ENCODE data around the gene PCNX2. TPM values are rescaled to one million over a fixed set of nuclear protein-coding genes. Genes with fewer than 3 reads are reported as not detected.

The PCNX2 gene
- total RNA-seq, 3 donors from 2014 or later (not counting 1 experiment from before 2014, with no cell fraction given): 12.9 to 25.8 (median 16.0) TPM

GRCh38 chr1:232939748-232940147 is 355.8 kb downstream of the PCNX2 start:
- no peak overlapping the region for H3K4me3 ChIP-seq (ENCODE audit: low read length)
- H3K9me3 Mint-ChIP-seq: no peaks in the 10 kb centered on the region
- no peak overlapping the region for H3K4me3 Mint-ChIP-seq
- H3K36me3 Mint-ChIP-seq: no peaks in the 10 kb centered on the region
- TF ChIP-seq, protein P1, sequence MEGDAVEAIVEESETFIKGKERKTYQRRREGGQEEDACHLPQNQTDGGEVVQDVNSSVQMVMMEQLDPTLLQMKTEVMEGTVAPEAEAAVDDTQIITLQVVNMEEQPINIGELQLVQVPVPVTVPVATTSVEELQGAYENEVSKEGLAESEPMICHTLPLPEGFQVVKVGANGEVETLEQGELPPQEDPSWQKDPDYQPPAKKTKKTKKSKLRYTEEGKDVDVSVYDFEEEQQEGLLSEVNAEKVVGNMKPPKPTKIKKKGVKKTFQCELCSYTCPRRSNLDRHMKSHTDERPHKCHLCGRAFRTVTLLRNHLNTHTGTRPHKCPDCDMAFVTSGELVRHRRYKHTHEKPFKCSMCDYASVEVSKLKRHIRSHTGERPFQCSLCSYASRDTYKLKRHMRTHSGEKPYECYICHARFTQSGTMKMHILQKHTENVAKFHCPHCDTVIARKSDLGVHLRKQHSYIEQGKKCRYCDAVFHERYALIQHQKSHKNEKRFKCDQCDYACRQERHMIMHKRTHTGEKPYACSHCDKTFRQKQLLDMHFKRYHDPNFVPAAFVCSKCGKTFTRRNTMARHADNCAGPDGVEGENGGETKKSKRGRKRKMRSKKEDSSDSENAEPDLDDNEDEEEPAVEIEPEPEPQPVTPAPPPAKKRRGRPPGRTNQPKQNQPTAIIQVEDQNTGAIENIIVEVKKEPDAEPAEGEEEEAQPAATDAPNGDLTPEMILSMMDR (IDR thresholded peaks at IDR 0.05): no peak
- H3K27me3 ChIP-seq (ENCODE audit: control insufficient read depth, insufficient read depth, low read length): no peaks in the 10 kb centered on the region
- H3K4me1 ChIP-seq (ENCODE audit: control insufficient read depth, insufficient read depth, low read length): peaks cover 11% of the 10 kb centered on the region
- H3K27me3 Mint-ChIP-seq (ENCODE audit: low read depth in 2 of 2): peaks cover 15 to 40% of the 10 kb centered on the region in 2 donors
- DNase-seq (no peak), ATAC-seq (no peak)
- no peak overlapping the region for H3K27ac ChIP-seq (ENCODE audit: low read length)
- WGBS (ENCODE audit: insufficient coverage): 82% methylated on average over 2 of the region's 2 CpGs
- H3K9me3 ChIP-seq (ENCODE audit: control insufficient read depth, insufficient read depth, low read length): peaks cover 2% of the 10 kb centered on the region
- H3K27ac Mint-ChIP-seq: no peak overlapping the region
- no peaks in the 10 kb centered on the region for H3K36me3 ChIP-seq (ENCODE audit: control insufficient read depth, insufficient read depth, low read length)
- H3K4me1 Mint-ChIP-seq: peaks cover 8 to 12% of the 10 kb centered on the region in 2 donors
- intact Hi-C loops (cut with micrococcal nuclease): no loop called here

DNA sequence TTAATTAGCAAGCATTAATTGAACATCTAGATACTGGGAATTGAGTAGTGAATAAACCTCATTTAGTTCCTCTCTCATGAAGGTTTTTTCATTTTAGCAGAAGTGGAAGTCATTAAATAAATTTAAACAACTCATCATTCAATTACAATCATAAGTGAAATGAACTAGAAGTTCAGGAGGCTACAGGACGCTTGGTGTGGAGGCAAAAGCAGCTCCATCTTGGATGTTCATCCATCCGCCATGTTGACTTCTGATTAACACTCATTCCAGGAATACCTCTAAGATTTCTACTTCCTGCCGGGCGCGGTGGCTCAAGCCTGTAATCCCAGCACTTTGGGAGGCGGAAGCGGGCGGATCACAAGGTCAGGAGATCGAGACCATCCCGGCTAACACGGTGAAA is 356.6 kb downstream of the PCNX2 start:
- TF ChIP-seq, protein P1 (IDR thresholded peaks at IDR 0.05): no peak
- Histone ChIP-seq H3K4me1 (ENCODE audit: control insufficient read depth, insufficient read depth, low read length) (peaks cover 5% of the 10 kb centered on the region), H3K36me3 (ENCODE audit: control insufficient read depth, insufficient read depth, low read length) (no peaks in the 10 kb centered on the region), H3K4me3 (ENCODE audit: low read length) (no peak overlapping the region), H3K27me3 (ENCODE audit: control insufficient read depth, insufficient read depth, low read length) (no peaks in the 10 kb centered on the region), H3K27ac (ENCODE audit: low read length) (no peak overlapping the region), H3K9me3 (ENCODE audit: control insufficient read depth, insufficient read depth, low read length) (no peaks in the 10 kb centered on the region)
- peaks cover 17 to 40% of the 10 kb centered on the region in 2 donors for H3K27me3 Mint-ChIP-seq (ENCODE audit: low read depth in 2 of 2)
- no peaks in the 10 kb centered on the region for H3K36me3 Mint-ChIP-seq
- WGBS (ENCODE audit: insufficient coverage): 91% methylated on average over 5 of the region's 11 CpGs
- ATAC-seq: no peak
- no peak overlapping the region for H3K4me3 Mint-ChIP-seq
- peaks cover under 1 to 4% of the 10 kb centered on the region in 2 donors for H3K4me1 Mint-ChIP-seq
- DNase-seq: no peak
- H3K27ac Mint-ChIP-seq: no peak overlapping the region
- intact Hi-C loops (cut with micrococcal nuclease): no loop called here
- H3K9me3 Mint-ChIP-seq: no peaks in the 10 kb centered on the region

DNA sequence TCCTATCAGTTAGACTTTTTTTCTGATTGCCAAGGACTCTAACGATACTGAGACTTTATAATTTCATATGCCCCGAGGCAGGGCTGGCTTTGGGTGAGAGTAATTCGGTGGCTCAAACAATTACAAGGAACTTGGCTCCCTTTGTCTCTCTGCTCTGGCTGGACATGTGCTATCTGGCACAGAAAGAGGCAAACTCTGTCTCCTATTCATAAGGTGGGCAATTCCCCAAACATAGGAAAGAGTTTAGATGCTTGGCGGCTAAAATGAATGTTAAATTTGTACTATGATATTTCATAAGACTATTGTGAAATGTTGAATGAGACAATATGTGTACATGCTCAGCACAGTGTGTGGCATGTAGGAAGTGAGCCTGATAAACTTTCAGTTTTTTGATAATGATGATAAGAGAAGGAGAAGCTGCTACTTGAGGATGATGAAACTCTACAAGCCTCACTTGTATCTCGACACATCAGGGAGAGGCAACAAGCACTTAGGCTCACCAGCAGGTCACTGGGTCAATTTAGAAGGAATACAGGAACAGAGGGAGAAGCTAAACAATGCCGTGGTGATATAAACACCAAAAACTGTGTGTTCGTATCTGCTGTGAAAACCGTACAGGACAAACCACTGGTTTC is 357.7 kb downstream of the PCNX2 start:
- no peaks in the 10 kb centered on the region for H3K4me1 Mint-ChIP-seq
- 80% methylated on average over 8 of the region's 8 CpGs for WGBS (ENCODE audit: insufficient coverage)
- no peaks in the 10 kb centered on the region for H3K4me1 ChIP-seq (ENCODE audit: control insufficient read depth, insufficient read depth, low read length)
- H3K27me3 Mint-ChIP-seq (ENCODE audit: low read depth in 2 of 2): peaks cover 17 to 40% of the 10 kb centered on the region in 2 donors
- H3K36me3 ChIP-seq (ENCODE audit: control insufficient read depth, insufficient read depth, low read length): no peaks in the 10 kb centered on the region
- no peaks in the 10 kb centered on the region for H3K9me3 ChIP-seq (ENCODE audit: control insufficient read depth, insufficient read depth, low read length)
- no peak overlapping the region for H3K4me3 Mint-ChIP-seq
- no peaks in the 10 kb centered on the region for H3K27me3 ChIP-seq (ENCODE audit: control insufficient read depth, insufficient read depth, low read length)
- TF ChIP-seq, protein P1 (IDR thresholded peaks at IDR 0.05): no peak
- no peaks in the 10 kb centered on the region for H3K36me3 Mint-ChIP-seq
- no peak overlapping the region for H3K27ac ChIP-seq (ENCODE audit: low read length)
- H3K27ac Mint-ChIP-seq: no peak overlapping the region
- intact Hi-C loops (cut with micrococcal nuclease): no loop called here
- peak in 1 of 3 donors; percentile 78 for ATAC-seq
- no peak for DNase-seq
- no peak overlapping the region for H3K4me3 ChIP-seq (ENCODE audit: low read length)
- no peaks in the 10 kb centered on the region for H3K9me3 Mint-ChIP-seq

DNA sequence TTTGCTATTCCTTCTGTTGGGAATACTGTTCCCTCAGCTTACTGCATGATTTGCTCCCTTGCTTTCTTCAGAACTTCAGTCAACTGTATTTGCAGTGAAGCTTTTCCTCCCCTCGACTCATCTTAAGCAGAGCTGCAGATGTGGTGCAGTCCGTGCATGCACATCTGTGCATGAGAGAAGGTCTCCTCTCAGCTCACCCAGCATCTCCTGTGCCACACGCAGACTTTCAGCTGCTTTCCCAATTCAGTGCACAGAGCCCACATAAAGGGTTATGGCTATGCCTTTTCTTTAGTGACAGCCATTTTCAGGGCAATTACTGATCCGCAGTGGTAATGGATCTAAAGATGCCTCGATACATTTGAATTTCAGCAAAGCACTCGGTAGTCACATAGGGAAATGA is 358.6 kb downstream of the PCNX2 start:
- no peak for DNase-seq
- H3K4me1 Mint-ChIP-seq: no peaks in the 10 kb centered on the region
- ATAC-seq: no peak
- WGBS (ENCODE audit: insufficient coverage): 89% methylated on average over 6 of the region's 6 CpGs
- no peak overlapping the region for H3K4me3 Mint-ChIP-seq
- no peaks in the 10 kb centered on the region for H3K36me3 Mint-ChIP-seq
- H3K4me3 ChIP-seq (ENCODE audit: low read length): no peak overlapping the region
- H3K27me3 Mint-ChIP-seq (ENCODE audit: low read depth in 2 of 2): peaks cover 17 to 40% of the 10 kb centered on the region in 2 donors
- TF ChIP-seq, protein P1 (IDR thresholded peaks at IDR 0.05): no peak
- no peaks in the 10 kb centered on the region for H3K36me3 ChIP-seq (ENCODE audit: control insufficient read depth, insufficient read depth, low read length)
- H3K27ac Mint-ChIP-seq: no peak overlapping the region
- H3K4me1 ChIP-seq (ENCODE audit: control insufficient read depth, insufficient read depth, low read length): no peaks in the 10 kb centered on the region
- intact Hi-C loops (cut with micrococcal nuclease): no loop called here
- no peaks in the 10 kb centered on the region for H3K9me3 ChIP-seq (ENCODE audit: control insufficient read depth, insufficient read depth, low read length)
- no peaks in the 10 kb centered on the region for H3K9me3 Mint-ChIP-seq
- no peak overlapping the region for H3K27ac ChIP-seq (ENCODE audit: low read length)
- no peaks in the 10 kb centered on the region for H3K27me3 ChIP-seq (ENCODE audit: control insufficient read depth, insufficient read depth, low read length)

All from natural killer cell (primary cell).